ENCODE data around the gene CCNYL1.

- TF ChIP-seq, protein P1, sequence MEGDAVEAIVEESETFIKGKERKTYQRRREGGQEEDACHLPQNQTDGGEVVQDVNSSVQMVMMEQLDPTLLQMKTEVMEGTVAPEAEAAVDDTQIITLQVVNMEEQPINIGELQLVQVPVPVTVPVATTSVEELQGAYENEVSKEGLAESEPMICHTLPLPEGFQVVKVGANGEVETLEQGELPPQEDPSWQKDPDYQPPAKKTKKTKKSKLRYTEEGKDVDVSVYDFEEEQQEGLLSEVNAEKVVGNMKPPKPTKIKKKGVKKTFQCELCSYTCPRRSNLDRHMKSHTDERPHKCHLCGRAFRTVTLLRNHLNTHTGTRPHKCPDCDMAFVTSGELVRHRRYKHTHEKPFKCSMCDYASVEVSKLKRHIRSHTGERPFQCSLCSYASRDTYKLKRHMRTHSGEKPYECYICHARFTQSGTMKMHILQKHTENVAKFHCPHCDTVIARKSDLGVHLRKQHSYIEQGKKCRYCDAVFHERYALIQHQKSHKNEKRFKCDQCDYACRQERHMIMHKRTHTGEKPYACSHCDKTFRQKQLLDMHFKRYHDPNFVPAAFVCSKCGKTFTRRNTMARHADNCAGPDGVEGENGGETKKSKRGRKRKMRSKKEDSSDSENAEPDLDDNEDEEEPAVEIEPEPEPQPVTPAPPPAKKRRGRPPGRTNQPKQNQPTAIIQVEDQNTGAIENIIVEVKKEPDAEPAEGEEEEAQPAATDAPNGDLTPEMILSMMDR (IDR thresholded peaks at IDR 0.05) = no peak
- TF ChIP-seq RFX5 (IDR thresholded peaks at IDR 0.05; ENCODE audit: low read length) (no peak), RXRA (IDR thresholded peaks at IDR 0.05; ENCODE audit: borderline replicate concordance, low read depth) (no peak), REST (IDR thresholded peaks at IDR 0.05; ENCODE audit: low read depth, low read length) (no peak), EP300 (IDR thresholded peaks at IDR 0.05; ENCODE audit: borderline replicate concordance in 1 of 2, low read depth in 1 of 2, low read length in 1 of 2) (no peak), GABPA (IDR thresholded peaks at IDR 0.05; ENCODE audit: low read depth) (no peak), RAD21 (IDR thresholded peaks at IDR 0.05; ENCODE audit: low read length) (no peak), ELF1 (IDR thresholded peaks at IDR 0.05) (no peak), POLR2AphosphoS5 (IDR thresholded peaks at IDR 0.05; ENCODE audit: low read depth, low read length) (no peak), GATA2 (CRISPR knock-in tag; IDR thresholded peaks at IDR 0.05) (no peak), SIN3A (IDR thresholded peaks at IDR 0.05; ENCODE audit: borderline replicate concordance, low read depth, low read length) (no peak), JUND (IDR thresholded peaks at IDR 0.05) (no peak)
- TF ChIP-seq, protein P2, sequence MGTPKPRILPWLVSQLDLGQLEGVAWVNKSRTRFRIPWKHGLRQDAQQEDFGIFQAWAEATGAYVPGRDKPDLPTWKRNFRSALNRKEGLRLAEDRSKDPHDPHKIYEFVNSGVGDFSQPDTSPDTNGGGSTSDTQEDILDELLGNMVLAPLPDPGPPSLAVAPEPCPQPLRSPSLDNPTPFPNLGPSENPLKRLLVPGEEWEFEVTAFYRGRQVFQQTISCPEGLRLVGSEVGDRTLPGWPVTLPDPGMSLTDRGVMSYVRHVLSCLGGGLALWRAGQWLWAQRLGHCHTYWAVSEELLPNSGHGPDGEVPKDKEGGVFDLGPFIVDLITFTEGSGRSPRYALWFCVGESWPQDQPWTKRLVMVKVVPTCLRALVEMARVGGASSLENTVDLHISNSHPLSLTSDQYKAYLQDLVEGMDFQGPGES (IDR thresholded peaks at IDR 0.05; ENCODE audit: low read depth, low read length) = no peak
Observed at GRCh38 chr2:207783514-207783913, 72.1 kb downstream of the CCNYL1 start.

Measured in SK-N-SH (cell line).